ENCODE measurements around the gene RARA.

Gene RARA

DNA sequence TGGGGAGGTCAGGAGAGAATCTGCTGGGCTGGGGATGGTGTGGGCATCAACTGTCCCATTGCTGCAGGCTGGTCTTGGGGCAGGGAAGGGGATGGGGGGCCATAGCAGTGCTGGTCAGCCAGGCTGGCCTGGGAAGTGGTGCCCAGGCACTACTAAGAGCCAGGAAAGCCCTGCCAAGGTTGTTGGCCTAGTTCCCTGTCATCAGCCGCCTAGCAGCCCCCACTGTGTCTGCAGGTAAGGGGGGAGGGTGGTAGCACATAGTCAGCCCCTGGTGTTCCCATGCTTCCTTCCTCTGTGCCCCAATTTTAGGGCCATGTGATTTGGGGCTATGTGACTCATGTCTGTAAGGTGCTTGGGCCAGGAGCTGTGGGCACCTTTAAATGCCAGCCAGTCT lies 37.8 kb downstream of the RARA start:
- no peak for DNase-seq

DNA sequence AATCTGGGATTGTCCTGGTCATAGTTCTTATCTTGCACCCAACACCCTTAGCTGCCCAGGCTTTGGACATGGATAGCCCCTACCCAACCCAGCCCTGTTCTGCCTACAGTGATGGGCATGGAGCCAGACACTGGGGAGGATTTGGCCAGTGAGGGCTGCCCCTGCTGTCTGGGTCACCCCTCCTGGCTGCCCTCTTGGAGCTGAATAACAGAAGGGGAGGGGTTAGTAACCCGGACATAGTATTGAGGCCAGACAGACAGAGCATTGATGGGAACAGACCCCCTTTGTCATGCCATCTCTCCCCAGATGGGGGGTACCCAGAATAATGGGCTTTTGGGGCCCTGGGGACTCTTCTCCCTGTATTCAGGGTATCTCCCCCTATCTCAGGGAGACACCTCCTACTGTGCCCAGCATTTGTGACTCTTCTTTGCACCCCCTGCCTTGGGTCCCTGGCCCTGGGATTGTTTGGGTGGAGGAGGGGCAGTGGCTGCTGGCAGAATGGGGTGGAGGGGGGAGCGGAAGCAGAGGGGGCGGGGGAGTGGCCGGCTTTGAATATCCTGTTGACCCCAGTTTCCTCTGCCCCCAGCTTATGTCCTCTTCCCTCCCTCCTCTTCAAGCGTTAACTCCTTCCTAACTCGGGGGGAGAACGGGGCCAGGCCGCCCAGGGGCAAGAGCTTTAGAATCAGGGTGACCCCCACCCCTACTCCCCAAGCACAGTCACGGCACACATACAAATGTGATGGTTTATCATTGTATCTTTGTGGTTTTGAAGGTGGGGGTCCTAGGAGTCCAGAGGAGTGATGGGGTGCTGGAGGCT lies 38.5 kb downstream of the RARA start:
- peak; percentile 54 for DNase-seq

DNA sequence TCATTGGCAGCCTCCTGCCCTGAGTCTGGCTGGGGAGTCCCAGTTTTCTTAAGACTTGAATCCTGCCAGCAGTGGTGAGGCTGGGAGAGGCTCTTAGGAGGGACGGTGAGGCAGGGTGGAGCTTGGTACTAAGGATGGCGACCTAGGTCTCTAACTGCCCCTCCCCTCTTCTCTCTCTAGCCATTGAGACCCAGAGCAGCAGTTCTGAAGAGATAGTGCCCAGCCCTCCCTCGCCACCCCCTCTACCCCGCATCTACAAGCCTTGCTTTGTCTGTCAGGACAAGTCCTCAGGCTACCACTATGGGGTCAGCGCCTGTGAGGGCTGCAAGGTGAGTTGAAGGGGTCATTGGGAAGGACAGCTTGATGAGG lies 39.1 kb downstream of the RARA start:
- peak; percentile 25 for DNase-seq

DNA sequence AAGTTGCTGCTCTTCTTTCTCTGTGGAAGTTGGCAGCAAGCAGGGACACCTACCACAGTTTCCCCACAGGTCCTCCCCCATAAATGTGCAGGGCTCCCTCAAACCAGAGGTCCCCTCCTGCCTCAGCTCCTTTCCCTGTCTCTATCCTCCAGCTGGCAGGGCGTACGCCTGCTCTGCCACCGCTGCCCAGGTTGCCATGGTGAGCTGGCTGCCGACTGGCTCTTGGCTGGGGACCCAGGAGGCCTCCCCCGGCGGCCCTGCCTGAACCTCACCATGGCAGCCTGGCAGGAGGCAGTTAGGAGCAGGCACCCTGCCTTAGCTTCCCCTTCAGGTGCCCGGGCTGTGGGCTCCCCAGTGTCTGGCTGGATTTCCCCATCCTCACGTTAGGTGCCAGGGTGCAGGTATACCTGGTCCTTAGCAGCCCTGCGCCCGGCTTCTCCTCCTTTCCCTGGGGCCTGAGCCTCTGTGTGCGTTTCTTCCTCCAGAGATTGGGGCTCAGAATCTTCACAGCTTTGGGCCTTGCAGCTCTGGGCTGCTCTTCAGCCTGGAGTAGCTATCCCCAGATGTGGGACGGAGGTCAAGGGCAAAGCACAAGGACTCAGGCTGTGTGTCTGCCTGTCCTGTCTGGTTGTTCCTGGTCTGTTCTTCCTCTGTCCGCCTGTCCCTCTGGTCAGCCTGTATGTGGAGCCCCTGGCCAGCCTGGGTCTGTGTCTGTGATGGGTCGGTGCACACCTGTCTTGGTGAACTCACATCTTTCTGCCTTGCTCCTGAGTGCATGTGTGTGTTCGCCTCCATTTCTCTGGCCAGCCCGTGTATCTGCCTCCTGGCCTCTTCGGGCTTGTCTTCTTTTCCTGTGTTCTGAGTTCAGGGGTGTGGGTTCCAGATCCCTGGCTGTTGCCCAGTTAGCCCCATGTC lies 39.8 kb downstream of the RARA start:
- peak; percentile 75 for DNase-seq

DNA sequence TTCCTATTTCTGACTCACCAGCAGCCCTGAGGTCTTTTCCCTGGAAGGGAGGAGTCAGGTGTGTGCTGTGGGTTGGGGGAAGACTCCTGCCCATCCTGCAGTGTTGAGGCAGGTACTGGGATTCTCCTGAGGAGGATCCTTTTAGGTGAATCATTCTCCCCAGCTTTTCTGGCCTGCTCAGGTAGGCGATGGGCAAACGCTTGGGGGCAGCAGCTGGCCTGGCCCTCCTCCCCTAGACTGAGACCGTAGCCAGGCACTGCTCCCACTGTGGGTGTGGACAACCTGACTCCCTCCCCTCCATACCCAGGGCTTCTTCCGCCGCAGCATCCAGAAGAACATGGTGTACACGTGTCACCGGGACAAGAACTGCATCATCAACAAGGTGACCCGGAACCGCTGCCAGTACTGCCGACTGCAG lies 40.5 kb downstream of the RARA start:
- no peak for DNase-seq

DNA sequence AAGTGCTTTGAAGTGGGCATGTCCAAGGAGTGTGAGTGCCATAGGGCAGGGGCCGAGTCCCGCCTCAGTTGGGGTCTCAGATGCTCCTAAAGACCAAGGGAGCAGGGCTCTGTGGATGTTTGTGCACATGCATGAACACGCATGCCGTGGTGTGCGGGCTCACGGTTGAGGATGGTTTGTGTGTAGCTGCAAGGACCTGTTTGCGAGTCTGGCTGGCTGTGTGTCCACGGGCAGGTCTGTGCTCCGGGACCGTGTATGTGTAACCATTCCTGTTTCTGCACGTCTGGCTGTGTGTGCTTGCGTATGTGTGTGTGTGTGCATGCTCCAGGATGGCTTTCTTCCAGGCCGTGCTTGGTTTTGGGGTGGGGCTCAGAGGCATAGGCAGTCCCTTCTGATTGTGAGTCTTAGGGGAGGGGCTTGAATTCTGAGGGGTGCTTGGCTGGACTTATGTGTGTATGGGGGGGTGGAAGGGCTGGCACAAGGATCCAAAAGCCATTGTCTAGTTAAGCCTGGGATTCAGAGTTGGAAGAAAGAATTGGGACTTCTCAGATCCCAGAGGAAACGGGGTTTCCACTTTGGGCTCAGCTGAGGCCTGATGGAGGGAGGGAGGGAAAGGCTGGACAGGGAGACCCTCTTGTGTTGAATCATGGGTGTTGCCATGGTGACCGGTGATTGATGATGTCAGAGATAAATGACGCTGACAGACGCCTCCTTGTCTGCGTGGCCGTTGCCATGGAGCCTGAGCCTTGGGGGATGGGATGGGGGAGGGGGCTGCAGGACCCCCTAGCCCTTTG lies 41.1 kb downstream of the RARA start:
- DNase-seq = peak; percentile 82

DNA sequence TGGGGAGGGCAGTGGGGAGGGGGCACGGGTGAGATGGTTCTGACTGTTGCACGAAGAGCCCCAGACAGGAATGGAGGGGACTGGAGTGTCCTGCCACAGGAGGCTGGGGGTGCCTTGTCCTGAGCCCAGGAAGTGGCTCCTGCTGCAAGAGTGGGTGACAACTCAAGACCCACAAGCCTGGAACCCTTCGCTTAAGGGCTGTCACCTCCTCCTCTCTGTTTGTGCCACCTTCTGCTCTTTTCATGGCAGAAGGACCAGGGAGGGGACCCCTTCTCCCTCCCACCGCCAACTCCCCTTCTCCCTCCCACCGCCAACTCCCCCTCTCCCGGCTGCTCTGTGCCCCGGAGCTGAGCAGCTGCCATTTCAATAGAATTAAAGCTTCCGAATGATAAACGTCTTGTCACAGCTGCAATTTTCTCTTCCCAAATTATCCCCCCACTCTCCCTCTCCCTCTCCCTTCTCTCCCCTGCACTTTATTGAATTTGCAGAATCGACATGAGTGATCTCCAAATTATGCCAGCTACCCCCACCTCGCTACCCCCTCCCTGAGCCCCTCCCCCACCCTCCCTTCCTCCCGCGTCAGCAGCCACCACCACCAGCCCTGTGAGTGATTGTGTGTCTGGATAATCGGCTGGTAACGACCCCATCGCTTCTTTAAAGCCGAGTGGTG lies 41.8 kb downstream of the RARA start:
- peak; percentile 52 for DNase-seq

DNA sequence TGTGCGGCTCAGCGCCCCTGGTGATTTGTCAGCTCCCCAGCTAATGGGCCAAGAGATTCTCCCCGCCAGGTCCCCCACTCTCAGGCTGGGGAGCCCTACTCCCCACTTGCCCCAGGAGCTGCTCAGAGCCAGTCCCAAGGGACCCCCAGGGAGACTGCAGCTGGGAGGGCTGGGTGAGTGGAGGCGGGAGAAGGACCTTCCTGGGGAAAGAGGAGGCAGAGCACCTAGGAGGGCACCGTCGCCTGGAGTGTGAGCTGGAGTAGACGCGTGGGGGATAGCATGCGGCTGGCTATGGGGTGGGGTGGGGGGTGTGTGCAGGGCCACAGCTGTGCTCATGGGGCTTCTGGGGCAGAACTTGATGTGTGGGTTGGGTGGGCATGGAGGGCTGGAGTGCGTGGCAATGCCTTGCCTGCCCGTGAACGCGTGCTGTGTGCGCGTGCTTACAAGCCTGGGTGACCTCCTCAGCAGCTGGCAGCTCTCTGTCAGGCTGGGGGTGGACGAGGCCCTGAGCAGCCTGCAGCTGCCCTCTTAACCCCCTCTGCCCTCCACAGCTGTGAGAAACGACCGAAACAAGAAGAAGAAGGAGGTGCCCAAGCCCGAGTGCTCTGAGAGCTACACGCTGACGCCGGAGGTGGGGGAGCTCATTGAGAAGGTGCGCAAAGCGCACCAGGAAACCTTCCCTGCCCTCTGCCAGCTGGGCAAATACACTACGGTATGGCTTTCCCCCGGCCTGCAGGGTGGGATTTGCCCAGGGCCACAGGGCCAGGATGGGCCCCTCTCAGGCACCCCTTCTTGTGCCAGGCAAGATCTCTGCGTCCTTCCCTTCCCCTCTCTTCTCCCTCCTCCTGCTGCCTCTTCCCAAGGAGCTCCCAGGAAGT lies 42.6 kb downstream of the RARA start:
- DNase-seq = peak; percentile 50

DNA sequence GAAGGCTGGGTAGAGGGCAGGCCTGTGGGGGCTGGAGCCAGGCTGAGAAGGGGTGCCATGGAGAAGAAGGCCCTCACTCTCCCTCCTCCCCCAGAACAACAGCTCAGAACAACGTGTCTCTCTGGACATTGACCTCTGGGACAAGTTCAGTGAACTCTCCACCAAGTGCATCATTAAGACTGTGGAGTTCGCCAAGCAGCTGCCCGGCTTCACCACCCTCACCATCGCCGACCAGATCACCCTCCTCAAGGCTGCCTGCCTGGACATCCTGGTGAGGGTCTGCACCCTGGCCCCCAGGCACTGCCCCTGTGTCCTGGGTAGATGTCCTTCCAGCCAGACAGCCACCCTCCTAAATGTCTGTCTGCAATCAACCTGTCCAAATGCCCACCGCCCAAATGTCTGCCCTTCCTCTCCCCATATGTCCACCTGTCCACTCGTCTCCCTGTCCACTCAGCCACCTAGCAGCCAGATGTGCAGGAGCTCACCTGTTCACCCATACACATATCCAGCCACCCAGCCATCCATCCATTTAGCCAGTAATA lies 43.3 kb downstream of the RARA start:
- no peak for DNase-seq

DNA sequence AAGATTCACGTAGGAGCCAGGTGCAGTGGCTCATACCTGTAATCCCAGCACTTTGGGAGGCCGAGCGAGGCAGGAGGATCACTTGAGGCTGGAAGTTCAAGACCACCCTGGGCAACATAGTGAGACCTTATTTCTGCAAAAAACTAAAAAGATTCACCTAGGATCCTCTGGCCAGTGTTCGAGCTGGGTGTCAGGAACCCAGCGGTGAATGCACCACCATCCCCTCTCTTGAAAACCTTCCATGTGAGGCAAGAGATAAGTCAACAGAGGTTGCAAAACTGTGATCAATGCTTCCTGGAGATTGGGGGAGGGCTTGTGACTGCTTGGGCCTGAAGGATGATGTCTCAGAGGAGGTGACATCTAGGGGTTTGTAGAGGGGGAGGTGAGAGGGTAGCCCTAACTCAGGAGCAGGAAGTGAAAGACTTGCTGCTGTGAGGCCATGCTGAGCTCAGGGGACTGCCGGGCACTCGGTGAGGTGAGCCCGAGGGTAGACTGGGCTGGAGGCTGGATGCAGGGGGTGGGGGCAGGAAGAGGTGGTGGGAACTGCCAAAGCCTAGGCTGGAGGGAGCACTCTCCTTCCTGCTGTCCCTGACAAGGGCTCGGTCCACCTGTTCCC lies 43.9 kb downstream of the RARA start:
- no peak for DNase-seq

DNA sequence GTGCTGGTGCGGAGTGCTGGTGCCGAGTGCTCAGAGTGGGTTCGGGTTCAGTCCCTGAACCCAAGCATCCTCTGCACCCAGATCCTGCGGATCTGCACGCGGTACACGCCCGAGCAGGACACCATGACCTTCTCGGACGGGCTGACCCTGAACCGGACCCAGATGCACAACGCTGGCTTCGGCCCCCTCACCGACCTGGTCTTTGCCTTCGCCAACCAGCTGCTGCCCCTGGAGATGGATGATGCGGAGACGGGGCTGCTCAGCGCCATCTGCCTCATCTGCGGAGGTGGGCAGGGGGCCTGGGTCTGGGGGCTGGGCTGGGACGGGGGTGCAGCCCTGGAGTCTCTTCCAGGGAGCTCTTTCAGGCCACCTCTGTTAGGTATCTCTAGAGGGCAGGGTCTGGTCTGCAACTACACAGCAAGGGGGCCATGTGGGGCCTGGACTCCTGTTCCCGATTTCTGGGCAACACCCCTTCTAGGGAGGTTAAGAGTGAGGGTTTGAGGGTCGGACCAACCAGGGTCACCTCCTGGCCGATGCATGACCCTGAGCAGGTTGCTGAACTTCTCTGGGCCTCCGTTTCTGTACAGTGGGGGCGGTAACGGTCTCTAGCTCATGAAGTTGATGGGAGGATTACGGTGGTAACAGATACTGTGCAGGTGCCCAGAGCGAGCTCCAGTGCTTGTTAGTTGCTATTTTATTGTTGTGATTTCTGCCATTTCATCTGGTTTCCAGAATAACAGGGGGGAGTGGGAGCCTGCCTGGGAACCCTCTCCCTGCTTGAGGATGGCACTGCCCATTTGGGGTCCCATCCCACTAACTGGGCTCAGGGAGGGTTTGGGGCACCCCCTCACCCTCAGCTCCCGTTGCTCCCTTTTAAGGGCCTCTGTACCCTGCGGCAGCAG lies 45.5 kb downstream of the RARA start:
- DNase-seq = no peak

DNA sequence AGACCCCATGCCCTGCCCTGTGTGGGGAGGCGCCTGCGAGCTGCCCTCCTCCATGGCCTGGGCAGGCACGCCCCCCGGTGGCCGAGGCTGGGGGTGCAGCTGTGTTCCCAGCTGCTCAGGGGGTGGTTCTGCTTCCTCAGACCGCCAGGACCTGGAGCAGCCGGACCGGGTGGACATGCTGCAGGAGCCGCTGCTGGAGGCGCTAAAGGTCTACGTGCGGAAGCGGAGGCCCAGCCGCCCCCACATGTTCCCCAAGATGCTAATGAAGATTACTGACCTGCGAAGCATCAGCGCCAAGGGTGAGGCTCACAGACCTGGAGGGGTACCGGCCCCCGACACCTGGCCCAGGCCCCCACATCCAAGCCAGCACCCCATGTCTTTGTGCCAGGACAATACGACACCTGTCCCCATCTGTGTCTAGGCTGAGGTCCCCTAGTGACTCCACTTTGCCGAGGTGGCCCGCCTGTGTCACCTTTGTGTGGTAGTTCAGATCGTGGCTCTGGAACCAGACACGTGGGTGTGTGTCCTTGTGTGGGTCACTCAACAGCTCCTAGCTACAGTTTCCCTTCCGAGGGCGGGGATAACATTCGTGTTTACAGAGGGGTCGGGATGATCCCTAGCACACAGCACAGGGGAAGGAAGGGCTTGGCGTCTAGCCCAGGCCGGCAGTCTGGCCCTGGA lies 46.3 kb downstream of the RARA start:
- no peak for DNase-seq

DNA sequence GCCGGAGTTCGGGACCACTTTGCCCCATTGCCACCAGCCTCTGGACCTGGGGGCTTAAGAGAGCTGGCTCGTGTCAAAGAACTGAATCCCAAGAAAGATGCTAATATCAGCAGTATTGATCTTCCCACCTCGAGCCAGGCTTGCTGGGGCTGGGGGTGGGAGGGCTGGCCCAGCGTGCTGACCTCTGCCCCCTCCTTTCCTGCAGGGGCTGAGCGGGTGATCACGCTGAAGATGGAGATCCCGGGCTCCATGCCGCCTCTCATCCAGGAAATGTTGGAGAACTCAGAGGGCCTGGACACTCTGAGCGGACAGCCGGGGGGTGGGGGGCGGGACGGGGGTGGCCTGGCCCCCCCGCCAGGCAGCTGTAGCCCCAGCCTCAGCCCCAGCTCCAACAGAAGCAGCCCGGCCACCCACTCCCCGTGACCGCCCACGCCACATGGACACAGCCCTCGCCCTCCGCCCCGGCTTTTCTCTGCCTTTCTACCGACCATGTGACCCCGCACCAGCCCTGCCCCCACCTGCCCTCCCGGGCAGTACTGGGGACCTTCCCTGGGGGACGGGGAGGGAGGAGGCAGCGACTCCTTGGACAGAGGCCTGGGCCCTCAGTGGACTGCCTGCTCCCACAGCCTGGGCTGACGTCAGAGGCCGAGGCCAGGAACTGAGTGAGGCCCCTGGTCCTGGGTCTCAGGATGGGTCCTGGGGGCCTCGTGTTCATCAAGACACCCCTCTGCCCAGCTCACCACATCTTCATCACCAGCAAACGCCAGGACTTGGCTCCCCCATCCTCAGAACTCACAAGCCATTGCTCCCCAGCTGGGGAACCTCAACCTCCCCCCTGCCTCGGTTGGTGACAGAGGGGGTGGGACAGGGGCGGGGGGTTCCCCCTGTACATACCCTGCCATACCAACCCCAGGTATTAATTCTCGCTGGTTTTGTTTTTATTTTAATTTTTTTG lies 47.1 kb downstream of the RARA start:
- DNase-seq = no peak

DNA sequence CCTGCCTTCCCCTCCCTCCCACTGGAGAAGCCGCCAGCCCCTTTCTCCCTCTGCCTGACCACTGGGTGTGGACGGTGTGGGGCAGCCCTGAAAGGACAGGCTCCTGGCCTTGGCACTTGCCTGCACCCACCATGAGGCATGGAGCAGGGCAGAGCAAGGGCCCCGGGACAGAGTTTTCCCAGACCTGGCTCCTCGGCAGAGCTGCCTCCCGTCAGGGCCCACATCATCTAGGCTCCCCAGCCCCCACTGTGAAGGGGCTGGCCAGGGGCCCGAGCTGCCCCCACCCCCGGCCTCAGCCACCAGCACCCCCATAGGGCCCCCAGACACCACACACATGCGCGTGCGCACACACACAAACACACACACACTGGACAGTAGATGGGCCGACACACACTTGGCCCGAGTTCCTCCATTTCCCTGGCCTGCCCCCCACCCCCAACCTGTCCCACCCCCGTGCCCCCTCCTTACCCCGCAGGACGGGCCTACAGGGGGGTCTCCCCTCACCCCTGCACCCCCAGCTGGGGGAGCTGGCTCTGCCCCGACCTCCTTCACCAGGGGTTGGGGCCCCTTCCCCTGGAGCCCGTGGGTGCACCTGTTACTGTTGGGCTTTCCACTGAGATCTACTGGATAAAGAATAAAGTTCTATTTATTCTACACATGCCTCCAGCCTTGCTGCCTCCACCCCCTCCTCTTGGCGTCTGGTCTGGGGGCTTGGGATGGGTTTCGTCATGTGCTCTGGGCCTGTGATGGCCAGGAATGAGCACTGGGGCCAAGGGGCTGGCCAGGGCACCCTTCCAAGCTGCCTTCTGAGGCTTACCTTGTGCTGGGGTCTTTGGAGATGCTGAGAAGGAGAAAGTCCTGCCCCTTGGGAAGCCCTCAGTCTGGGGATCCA lies 48.3 kb downstream of the RARA start:
- no peak for DNase-seq

DNA sequence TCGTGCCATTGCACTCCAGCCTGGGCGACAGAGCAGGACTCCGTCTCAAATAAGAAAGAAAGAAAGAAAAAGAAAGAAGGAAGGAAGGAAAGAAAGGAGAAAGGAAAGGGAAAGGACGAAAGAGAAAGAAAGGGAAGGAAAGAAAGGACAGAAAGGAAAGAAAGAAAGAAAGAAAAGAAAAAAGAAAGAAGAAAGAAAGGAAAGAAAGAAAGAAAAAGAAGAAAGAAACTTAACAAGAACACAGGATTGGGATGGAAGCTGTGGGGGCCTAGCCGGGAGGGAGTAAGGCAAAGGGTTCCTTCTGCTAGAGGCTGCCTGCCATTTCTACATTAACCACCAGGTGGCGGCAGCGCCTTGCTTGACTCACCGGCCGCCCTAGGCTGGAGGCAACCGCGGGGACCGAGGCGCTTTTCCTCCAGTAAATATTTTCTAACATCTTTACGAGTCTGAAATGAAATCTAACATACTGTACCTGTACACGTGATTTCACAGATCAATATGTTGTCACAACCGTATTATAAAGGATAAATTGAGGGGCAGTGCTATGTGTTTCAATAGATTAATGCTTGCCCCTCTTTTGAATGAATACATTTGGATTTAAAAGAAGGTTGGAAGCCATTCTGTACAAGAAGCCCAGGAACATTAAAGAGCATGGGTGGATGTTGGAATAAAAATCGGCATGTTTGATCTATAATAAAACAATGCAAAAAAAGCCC lies 49.5 kb downstream of the RARA start:
- DNase-seq = peak; percentile 89

DNA sequence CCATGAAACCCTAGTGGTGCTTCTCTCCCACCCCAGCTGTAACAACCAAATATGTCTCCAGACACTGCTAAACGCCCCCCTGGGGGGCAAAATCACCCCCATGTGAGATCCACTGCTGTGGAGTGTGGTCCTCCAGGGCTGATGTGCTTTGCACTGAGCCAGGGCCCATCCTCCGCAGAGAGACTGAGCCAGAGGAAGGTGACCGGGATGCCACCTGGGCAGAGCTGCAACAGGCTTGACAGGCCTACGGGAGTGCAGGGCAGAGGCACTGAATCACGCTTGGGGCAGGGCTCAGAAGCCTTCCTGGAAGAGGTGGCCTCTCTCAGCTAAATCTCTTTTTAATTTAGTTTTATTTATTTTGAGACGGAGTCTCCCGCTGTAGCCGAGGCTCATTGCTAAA lies 51.1 kb downstream of the RARA start:
- DNase-seq = no peak

All from left hindlimb (tissue), 1 donor.